Measurements from ENCODE around the gene ADCY10.

DNA sequence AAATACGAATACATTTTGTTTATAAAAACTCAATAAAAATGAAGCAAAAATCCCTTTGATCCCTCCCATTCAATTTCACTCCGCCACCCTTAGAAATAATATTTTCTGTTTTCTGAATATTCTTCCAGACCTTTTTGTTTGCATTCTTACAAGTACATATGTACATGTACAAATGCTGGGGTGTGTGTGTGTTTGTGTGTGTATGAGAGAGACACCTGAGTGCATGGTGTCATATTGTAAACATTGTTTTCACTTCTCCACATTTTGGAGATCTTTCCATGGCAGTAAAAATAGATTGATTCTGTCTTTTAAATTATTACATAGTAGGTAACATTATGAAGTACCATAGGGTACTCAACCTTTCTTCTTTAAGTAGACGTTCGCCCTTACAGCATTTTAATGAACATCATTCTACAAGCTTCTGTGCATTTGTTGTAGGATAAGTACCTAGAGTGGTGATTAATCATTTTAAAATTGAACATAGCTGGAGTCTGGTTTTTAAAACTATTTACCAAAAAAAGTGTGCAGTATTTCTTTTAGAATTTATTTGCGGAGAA is 24.2 kb upstream of the ADCY10 start:
- TF ChIP-seq, protein P1, sequence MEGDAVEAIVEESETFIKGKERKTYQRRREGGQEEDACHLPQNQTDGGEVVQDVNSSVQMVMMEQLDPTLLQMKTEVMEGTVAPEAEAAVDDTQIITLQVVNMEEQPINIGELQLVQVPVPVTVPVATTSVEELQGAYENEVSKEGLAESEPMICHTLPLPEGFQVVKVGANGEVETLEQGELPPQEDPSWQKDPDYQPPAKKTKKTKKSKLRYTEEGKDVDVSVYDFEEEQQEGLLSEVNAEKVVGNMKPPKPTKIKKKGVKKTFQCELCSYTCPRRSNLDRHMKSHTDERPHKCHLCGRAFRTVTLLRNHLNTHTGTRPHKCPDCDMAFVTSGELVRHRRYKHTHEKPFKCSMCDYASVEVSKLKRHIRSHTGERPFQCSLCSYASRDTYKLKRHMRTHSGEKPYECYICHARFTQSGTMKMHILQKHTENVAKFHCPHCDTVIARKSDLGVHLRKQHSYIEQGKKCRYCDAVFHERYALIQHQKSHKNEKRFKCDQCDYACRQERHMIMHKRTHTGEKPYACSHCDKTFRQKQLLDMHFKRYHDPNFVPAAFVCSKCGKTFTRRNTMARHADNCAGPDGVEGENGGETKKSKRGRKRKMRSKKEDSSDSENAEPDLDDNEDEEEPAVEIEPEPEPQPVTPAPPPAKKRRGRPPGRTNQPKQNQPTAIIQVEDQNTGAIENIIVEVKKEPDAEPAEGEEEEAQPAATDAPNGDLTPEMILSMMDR (IDR thresholded peaks at IDR 0.05; ENCODE audit: low read depth, low read length) = no peak
- TF ChIP-seq EZH2phosphoT487 (IDR thresholded peaks at IDR 0.05; ENCODE audit: low read depth) = no peak

Measured in OCI-LY3 (cell line).